IPS DF 4.7 (cell line): ENCODE data around the gene GAL3ST3.
"Not testable (repeated sequence)": the region's sequence is repeated elsewhere in the genome, so short reads cannot be mapped to it uniquely, and the experiment has no call there.

Experiments used
- DNase-seq: peaks from one replicate; pipeline ENCODE4 v3.0.0-alpha.2; 2013; ENCODE audit warnings: low spot score; ENCODE audit errors: extremely low read depth

Gene GAL3ST3

DNA sequence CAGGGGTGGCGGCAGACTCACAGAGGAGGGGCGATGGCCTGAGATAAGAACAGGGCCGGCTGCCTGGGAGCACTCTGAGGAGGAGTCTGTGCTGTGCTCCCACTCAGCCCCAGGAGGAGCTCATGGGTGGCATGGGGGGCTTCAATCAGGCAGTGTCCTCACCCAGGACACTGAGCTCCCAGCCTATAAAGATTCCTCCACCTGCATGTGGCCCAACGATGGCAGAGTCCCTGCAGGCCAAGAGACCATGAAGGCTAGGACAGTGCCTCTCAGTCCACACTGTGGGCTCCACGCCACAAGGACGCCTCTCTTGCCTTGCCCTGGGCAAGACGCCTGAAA is 35.2 kb downstream of the GAL3ST3 start:
- no peak for DNase-seq

DNA sequence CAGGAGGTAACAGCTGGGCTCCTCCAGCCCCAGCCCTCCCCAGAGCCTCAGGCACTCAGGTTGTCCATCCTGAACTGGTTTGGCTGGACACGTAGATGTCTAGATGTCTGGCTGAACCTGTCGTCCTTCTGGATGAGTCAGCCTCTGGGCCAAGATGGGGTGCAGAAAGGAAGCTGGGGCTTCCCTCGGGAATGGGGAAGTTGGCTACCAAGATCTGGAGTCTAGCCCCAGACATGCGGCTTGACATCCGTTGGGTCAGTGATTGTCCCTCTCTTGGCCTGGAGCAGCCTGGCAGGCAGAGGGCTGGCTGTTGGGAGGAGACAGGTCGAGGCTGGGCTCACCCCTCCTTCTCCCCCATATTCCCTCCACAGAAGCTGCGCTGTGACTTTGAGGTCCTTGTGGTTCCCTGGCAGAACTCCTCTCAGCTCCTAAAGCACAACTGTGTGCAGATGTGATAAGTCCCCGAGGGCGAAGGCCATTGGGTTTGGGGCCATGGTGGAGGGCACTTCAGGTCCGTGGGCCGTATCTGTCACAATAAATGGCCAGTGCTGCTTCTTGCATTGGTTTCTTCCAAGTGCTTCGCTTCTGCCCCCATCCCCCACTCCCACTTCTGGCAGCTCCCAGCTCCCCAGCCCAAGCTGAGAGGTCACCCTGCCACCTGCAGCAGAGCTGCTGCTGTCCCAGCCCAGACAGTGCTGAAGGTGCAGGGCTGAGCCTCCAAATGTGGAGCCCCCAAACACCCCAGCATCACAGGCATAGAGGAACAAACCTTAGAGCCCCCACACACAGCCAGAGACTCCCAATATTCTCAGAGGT is 35.8 kb downstream of the GAL3ST3 start:
- DNase-seq, result no peak

DNA sequence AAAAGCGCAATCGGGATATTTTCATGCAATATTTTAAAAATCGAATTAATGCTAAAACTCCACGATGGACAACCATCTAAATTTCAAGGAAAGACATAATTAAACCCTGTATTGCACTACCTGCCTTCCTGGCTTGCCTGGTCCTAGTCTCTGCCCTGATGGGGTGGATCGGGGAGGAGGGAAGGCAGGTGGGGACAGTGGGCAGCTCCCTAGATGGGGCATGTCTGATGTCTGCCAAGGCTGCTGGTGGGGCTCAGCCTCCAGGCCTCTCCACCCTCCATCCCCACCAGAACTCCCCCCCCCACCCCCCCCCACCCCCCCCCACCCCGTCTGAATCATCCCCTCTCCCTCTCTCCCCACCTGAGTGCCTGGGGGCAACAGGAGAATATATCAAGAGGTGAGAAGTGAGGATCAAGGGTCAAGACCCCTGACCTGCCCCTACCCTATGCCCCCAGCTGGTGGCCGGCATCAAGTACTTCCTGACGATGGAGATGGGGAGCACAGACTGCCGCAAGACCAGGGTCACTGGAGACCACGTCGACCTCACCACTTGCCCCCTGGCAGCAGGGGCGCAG is 36.5 kb downstream of the GAL3ST3 start:
- DNase-seq, result no peak

DNA sequence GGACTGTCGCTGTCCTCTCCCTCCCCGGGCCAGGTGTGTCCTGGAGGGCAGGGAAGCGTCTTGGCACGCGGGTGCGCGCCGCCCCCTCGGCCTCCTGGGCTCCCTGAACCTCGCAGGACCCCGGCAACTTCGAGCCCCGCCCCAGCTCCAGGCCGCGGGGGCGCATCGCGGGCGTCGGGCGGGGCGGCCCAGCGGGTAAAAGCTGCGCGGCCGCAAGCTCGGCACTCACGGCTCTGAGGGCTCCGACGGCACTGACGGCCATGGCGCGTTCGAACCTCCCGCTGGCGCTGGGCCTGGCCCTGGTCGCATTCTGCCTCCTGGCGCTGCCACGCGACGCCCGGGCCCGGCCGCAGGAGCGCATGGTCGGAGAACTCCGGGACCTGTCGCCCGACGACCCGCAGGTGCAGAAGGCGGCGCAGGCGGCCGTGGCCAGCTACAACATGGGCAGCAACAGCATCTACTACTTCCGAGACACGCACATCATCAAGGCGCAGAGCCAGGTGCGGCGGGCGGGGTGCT is 37.1 kb downstream of the GAL3ST3 start, which contains the start of gene CST6:
TSS of gene CST6 (plus strand) at position 224 of the 519 bp plus-strand sequence. CDS start at position 261, 37 bp downstream.
- no peak for DNase-seq

DNA sequence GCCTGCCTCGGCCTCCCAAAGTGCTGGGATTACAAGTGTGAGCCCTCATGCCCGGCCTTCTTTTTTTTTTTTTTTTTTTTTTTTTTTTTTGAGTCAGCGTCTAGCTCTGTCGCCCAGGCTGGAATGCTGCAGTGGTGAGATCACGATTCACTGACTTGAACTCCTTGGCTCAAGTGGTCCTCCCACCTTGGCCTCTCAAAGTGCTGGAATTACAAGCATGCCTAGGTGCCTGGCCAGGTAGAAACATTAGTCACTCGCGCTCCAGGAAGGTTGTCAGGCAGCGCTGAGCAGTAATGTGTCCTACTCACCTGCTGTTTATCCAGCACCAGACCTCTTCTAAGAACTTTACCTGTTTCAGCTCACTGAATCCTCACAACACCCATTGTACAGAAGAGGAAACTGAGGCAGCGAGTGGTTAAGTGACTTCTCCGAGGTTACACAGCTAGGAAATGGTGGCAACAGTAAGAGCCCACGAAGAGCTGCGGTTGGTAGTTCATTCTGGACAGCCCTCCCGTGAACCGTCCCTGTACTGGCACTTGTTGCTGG is 37.6 kb downstream of the GAL3ST3 start:
- no peak for DNase-seq

DNA sequence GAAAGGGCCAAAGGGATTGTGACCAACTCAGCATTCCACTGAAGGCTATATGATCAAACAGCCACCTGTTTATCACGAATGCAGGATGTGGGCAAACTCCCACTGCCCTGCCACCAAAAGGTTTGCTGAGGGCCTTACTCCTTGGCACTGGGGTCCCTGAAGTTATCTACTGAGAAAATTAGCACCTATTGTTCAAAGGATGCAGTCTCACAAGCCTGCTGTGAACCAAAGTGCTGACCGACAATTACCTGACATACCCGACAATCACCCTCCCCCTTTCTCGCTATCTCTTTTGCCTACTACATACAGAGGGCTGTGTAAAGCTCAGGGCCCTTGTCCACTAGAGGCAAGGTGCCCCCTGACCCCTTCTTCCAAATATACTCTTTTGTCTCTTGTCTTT is 38.9 kb downstream of the GAL3ST3 start:
- not testable (repeated sequence) for DNase-seq

DNA sequence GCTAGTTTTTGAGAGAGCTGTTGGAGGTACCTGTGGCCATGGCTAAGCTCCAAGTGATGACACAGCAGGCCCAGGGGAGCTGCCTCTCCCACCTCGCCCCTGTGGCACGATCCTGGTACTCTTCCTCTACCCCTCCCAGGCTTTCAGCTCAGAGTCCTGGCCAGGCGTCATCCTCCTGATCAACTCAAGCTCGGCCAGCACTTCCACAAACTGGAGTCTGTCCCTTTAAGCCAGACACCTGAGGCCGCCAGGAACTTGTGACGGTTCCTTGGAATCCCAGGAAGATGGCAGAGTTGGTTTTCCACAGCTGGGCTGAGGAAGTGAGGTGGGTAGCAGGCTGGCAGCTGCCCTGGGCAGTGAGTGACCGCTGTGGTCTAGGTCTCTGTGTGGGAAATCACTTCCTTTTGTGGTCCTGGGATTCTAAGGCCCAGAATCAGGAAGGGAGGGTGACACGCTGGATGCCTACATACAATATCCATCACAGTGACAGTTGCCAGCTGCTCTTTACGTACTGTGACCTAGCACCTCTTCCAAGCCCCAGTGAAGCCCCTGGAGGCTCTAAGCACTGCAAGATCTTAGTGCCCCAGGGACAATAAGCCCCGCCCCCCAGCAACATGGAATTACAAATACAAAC is 40.4 kb downstream of the GAL3ST3 start:
- no peak for DNase-seq

DNA sequence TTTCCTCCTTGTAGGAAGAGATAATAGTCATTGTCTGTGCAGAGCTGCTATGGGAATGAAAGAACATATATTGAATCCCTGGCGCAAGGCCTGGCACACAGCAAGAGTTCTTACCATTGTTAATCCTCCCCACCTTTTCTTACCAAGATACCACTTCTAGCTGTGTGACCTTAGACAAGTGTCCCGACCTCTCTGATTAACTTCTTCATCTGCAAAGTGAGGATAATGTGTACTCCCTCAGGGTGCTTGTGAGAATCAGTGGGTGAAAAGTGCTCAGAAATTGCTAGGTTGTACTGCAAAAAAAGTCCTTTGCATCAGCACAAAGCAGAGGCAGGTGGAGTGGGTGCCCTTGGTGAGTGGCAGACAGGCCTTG is 40.9 kb downstream of the GAL3ST3 start:
- no peak for DNase-seq

DNA sequence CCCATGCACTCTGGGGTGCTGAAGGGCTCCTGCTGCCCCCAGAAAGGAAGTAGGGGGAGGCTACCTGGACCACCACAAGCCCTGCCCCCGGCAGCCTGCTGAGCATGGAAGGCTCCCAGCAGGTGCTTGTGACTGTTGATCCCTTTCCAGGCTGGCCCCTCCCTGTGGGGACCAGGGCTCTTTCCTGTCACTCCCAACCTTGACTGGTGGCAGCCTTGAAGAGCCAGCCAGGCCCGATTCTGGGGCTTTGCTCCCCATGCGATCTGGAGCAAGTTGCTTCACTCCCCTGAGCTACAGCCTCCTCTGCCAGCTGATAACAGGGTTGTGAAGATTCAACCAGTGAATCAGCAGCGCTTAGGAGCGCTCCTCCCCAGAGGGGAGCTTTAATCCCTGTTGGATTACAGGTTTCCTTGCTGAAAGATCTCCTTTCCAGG is 41.7 kb downstream of the GAL3ST3 start:
- DNase-seq, result no peak

DNA sequence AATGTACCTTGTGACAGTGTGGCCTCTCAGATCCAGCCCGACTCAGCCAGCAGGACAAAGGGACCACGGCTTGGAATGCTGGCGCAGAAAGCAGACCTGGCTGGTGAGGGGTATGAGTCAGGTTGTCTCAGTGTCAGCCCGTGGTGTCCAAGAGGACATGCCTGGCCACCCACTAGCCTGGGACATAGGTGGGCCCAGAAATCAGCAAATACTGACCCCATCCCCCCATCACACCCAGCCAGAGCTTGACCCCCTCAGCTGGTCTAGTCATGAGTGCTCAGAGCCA is 42.1 kb downstream of the GAL3ST3 start:
- DNase-seq, result no peak

DNA sequence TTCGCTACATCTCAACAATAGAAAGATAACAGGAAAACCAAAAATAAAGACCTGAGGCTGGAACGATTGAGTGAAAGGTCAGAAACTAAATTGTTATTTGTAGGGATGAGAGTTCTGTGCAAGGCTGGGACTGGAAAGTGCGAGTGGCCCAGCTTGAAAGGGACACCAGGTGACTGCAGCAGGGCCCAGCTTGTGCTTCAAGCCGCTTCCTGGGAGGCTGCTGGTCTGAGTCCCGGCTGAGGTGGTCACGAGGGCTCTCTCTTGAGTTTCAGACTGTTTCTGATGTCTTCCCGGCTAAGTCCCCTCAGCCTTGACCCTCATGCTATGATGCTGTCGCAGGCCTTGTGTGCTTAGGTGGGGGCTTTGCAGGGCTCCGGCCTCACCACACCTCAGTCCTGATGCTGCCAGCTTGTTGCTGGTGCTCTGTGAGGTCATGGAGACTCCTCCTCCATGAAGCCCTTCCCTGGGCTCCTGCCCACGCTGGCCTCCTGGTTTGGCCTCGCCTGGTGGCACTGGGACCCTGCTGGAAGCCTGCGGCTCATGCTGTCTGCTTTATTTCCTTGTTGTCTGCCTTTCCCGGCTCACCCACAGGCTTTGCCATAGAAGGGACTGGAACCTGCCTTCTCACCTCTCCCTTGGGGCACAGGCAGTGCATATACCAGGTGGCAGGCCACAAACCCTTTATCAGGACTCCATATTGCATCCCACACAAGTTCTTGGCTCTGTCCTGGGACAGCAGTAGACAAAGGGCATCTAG is 42.6 kb downstream of the GAL3ST3 start:
- no peak for DNase-seq

DNA sequence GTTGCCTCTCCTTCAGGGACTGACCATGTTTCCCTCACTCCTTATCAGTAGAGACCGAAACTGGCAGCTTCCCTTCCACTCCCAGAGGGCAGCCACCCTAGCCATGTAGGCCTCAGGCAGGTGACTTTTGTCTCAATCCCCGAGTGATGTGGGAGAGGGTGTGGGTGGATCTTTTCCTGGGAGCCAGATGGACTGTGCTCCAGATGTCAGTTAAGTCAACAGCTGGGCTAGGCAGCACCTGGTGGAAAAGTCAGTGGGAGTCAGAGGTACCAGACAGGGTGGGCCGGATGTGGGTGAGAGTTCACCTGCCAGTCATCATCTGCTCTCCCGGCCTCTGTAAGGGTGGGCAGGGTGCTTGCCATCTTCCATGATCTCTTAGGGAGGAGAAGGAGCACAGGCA is 44.8 kb downstream of the GAL3ST3 start:
- no peak for DNase-seq

DNA sequence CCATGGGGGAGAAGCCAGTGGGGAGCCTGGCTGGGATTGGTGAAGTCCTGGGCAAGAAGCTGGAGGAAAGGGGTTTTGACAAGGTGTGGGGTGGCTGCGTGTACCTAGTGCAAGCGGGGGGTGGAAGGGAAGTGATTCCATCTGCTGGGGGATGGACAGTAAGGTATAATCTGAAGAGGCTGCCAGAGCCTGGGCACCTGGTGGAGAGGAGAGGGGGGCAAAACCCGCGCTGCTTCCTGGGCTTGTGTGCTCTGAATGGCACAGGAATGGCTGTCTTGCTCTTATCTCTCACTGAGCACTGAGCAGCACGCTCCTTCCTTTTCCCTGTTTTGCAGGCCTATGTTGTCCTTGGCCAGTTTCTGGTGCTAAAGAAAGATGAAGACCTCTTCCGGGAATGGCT is 45.7 kb downstream of the GAL3ST3 start:
- DNase-seq, result no peak

DNA sequence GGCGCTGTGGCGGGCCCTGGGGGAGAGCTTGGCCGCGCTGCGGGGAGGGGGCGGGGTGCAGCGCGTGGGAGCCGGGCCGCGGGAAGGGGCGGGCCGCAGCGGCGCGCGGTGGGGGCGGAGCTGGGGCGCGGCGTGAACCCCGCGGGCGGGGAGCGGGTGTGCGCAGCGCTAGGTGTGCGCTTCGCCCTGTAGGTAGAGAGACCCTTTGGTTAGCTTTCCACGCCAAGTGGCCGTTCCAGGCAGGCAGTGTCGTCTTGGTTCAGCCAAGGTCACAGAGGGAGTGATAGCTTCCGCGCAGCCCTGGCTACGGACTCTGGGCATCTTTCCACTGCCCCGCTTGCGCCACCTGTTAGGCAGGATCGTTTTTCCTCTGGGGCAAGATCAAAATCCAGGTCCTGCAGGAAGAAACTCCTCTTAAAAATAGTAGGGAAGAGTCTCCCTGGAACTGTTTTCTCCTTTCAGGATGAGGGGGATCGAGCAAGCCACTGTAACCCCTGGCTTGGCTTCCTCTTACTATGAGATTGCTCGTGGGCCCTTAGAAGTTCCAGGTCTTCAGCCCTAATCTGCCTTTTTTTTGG is 46.2 kb downstream of the GAL3ST3 start:
- DNase-seq, result no peak

DNA sequence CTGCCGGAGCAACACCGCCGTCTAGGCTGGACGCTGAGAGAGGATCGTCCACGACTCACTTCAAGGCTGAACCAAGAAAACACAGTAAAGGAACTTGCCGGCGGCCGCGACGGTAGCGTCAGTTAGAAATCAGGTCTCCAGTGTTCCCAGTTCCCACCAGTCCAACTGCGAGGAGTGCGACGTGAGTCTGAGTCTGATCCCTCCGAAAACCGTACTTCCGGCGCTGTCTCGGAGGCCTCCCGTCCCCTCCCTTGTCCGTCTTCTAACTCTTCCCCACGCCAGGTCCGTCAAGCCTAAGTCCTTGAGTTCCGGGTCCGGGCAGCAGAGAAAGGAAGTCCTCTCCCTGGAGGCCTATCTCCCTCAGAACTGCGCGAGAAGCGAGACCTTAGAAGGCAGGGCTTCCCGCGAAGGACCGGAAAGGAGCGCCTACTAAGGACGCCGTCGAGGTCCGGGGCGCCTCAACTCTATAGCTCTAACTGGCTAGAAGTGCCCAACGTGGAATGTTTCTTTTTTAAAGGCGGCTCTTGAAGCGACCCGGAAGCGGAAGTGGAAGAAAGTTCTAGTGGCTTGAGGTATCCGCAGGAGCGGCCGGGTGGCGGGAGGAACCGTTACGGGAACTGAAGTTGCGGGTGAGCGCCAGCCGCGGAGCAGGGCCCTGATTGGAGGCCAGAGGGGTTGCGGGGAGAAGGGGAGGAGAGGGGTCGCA is 46.9 kb downstream of the GAL3ST3 start, which contains the start of the genes BANF1 and EIF1AD:
TSS of gene BANF1 (plus strand) at position 562 of the 706 bp plus-strand sequence. CDS start 748 bp downstream, outside the sequence.
TSS of gene EIF1AD (minus strand) at position 216 of the 706 bp plus-strand sequence. CDS start 1,768 bp downstream, outside the sequence.
- DNase-seq, result peak; percentile 84

DNA sequence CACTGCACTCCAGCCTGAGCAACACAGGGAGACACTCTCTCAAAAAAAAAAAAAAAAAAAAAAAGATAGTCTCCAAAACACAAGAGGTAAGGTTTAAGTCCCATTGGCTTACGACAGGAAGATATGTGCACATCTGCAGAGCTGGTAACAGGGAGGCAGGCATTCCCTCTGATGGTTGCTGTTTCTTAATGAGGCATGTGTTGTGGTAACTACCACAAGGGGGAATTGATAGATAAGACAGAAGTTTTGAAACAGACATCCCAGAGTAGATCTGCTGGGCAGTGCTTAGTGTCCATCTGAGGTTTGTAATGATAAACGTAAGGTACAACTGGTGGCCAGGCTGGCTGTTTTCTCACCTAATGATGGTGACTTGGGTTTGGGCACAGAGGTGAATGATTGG is 51.7 kb downstream of the GAL3ST3 start:
- DNase-seq, result no peak

DNA sequence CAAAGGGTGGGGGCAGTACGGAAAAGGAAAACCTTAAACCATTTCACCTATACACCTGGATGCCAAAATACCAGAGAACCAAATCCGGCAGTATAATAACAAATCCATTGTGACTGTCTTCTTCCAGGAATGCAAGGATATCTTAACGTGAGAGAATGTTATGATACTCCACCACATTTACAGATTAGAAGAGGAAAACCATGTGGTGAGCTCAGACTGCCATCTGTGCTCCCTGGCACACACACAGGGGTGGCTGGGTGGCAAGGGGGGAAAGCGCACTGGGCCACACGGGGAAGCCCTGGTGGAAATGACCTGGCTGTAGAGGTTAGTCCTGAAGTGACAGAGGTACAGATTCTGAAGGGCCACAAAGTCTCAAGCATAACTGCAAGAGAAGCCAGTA is 56.9 kb downstream of the GAL3ST3 start:
- no peak for DNase-seq
